Common myeloid progenitor, CD34-positive (primary cell): ENCODE data around the gene MAN2A2.
A peak's percentile ranks its signal among the peaks of the same experiment; 100 is the strongest.

Source experiments
- CTCF ChIA-PET: fragments of 350-600 bp; sonication (Branson Sonifier 250); formaldehyde crosslinking; loops from one replicate; lab custom pipeline; 2021; ENCODE audit warnings: antibody characterized with exemption; lab: Charles Lee
- POLR2A ChIA-PET: fragments of 350-600 bp; sonication (Branson Sonifier 250); formaldehyde crosslinking; loops from one replicate; lab custom pipeline; 2021; ENCODE audit warnings: antibody characterized with exemption; lab: Charles Lee
- DNase-seq, 3 donors: peaks; one replicate each; pipeline versions ENCODE4 v3.0.0 to v3.0.0-alpha.2; 2013
- H3K27ac ChIP-seq, 2 experiments: 1 replicate in 1 of 2; 2 replicates in 1 of 2; pipeline ENCODE4 v1.7.0; 2013; ENCODE audit warnings: inconsistent platforms in 2 of 2, low read length in 2 of 2, mild to moderate bottlenecking in 2 of 2, low read depth in 1 of 2, moderate library complexity in 1 of 2; ENCODE audit not compliant: severe bottlenecking in 2 of 2, insufficient read depth in 1 of 2, poor library complexity in 1 of 2
- H3K27me3 ChIP-seq, 5 experiments: replicated peaks in 2 of 5; 1 replicate in 3 of 5; 2 replicates in 2 of 5; pipeline versions ENCODE4 v1.6.1 to v1.7.0; 2013; ENCODE audit warnings: low read length in 4 of 5, mild to moderate bottlenecking in 2 of 5, moderate library complexity in 2 of 5, inconsistent platforms in 1 of 5; ENCODE audit not compliant: insufficient read depth in 5 of 5, control insufficient read depth in 4 of 5
- H3K36me3 ChIP-seq, 4 experiments: 1 replicate in 2 of 4; 2 replicates in 2 of 4; pipeline versions ENCODE4 v1.6.1 to v1.7.0; 2013; ENCODE audit warnings: low read length in 3 of 4, control low read depth in 1 of 4, mild to moderate bottlenecking in 1 of 4; ENCODE audit not compliant: control insufficient read depth in 4 of 4, insufficient read depth in 4 of 4
- H3K4me1 ChIP-seq, 4 experiments: 1 replicate in 3 of 4; 2 replicates in 1 of 4; pipeline versions ENCODE4 v1.6.1 to v1.7.1; 2013; ENCODE audit warnings: low read length in 3 of 4, mild to moderate bottlenecking in 3 of 4, control low read depth in 1 of 4, inconsistent platforms in 1 of 4, moderate library complexity in 1 of 4; ENCODE audit not compliant: control insufficient read depth in 4 of 4, insufficient read depth in 4 of 4; ENCODE audit errors: control extremely low read depth in 1 of 4
- H3K4me3 ChIP-seq, 7 experiments: 1 replicate in 4 of 7; 2 replicates in 3 of 7; pipeline versions ENCODE4 v1.5.1 to v1.7.0; 2013; ENCODE audit warnings: mild to moderate bottlenecking in 7 of 7, low read length in 6 of 7, moderate library complexity in 6 of 7, inconsistent platforms in 2 of 7, low read depth in 2 of 7, control low read depth in 1 of 7; ENCODE audit not compliant: insufficient read depth in 4 of 7, control insufficient read depth in 1 of 7; ENCODE audit errors: extremely low read depth in 1 of 7
- H3K9me3 ChIP-seq, 5 experiments: 1 replicate in 4 of 5; 2 replicates in 1 of 5; pipeline versions ENCODE4 v1.6.1 to v1.7.1; 2013; ENCODE audit warnings: low read length in 4 of 5, mild to moderate bottlenecking in 2 of 5, inconsistent platforms in 1 of 5, low read depth in 1 of 5, moderate library complexity in 1 of 5; ENCODE audit not compliant: control insufficient read depth in 4 of 5, insufficient read depth in 2 of 5; ENCODE audit errors: control extremely low read depth in 1 of 5
- WGBS: methylation state at CpG from one replicate; pipeline ENCODE4 v1.1.5; 2013; ENCODE audit not compliant: insufficient coverage; 5-methylcytosine and 5-hydroxymethylcytosine counted together

The MAN2A2 gene

DNA sequence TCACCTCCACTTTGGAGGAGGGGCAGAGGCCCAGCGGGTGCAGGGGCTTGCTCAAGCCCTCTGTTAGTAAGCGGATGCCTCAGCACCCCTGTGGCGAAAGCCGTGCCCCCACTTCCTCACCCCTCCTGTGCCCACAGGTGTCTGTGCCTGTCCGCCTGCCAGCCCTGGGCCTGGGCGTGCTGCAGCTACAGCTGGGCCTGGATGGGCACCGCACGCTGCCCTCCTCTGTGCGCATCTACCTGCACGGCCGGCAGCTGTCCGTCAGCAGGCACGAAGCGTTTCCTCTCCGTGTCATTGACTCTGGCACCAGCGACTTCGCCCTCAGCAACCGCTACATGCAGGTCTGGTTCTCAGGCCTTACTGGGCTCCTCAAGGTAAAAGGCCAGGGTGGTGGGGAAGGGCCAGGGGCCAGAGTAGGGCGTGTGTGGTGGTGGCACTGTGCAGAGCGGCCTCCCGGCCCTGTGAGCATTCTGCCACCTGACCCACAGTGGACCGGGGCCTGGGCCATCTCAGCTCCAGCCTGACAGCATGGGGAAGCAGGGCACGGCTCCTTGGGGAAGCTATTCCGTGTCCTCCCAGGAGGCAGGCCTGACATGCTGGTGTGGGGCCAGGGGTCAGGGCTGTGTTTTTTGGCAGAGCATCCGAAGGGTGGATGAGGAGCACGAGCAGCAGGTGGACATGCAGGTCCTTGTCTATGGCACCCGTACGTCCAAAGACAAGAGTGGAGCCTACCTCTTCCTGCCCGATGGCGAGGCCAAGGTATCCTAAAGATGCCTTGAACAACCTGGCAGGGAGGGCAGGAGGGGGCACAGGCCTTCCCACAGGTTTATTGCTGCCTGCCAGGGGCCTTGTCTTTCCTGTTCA, 9.0 kb downstream of the MAN2A2 start:
- ChIA-PET POLR2A (no interaction called here), CTCF (interaction anchor here (11.0 kb wide), 1 partner anchor 11 kb away, joined by 96 read pairs; the partner anchor contains the start of gene MAN2A2)
- Histone ChIP-seq H3K9me3 (no peaks in the 10 kb centered on the region), H3K4me3 (no peak overlapping the region), H3K27ac (no peak overlapping the region), H3K27me3 (no peaks in the 10 kb centered on the region), H3K36me3 (peaks cover 13 to 88% (median 62%) of the 10 kb centered on the region in 4 experiments), H3K4me1 (peaks cover 11 to 35% (median 31%) of the 10 kb centered on the region in 4 experiments)
- WGBS: 98% methylated on average over 30 of the region's 30 CpGs
- DNase-seq: no peak

- Histone ChIP-seq H3K4me1 (peaks cover 11 to 38% (median 33%) of the 10 kb centered on the region in 4 experiments), H3K27ac (no peak overlapping the region), H3K27me3 (no peaks in the 10 kb centered on the region), H3K4me3 (no peak overlapping the region), H3K36me3 (peaks cover 13 to 88% (median 62%) of the 10 kb centered on the region in 4 experiments), H3K9me3 (no peaks in the 10 kb centered on the region)
- DNase-seq: no peak
- ChIA-PET CTCF (interaction anchor here (11.0 kb wide), 1 partner anchor 12 kb away, joined by 96 read pairs; the partner anchor contains the start of gene MAN2A2), POLR2A (no interaction called here)
- WGBS: 97% methylated on average over 7 of the region's 7 CpGs
These were observed 9.6 kb downstream of the MAN2A2 start for GRCh38 chr15:90912770-90913075.

GRCh38 chr15:90913398-90913944, 10.4 kb downstream of the MAN2A2 start:
- 98% methylated on average over 12 of the region's 12 CpGs for WGBS
- peaks cover 11 to 90% (median 66%) of the 10 kb centered on the region in 4 experiments for H3K36me3 ChIP-seq
- POLR2A ChIA-PET: no interaction called here

GRCh38 chr15:90914305-90915080, 11.4 kb downstream of the MAN2A2 start:
- no peaks in the 10 kb centered on the region for H3K9me3 ChIP-seq
- no peaks in the 10 kb centered on the region for H3K27me3 ChIP-seq
- H3K4me3 ChIP-seq: no peak overlapping the region
- no peak for DNase-seq
- H3K36me3 ChIP-seq: peaks cover 13 to 91% (median 69%) of the 10 kb centered on the region in 4 experiments
- H3K4me1 ChIP-seq: peaks cover 11 to 40% (median 33%) of the 10 kb centered on the region in 4 experiments
- H3K27ac ChIP-seq: peak overlapping the region; percentile 80 to 85
- WGBS: 91% methylated on average over 15 of the region's 22 CpGs
- ChIA-PET CTCF (interaction anchor here (0.8 to 11.0 kb wide), 4 partner anchors 11 to 20 kb away, joined by 3 to 96 read pairs (median 26); partner anchors contain the start of genes HDDC3, MAN2A2 and UNC45A), POLR2A (no interaction called here)

More at GRCh38 chr15:90913398-90913944, 10.4 kb downstream of the MAN2A2 start:
- DNase-seq: no peak
- CTCF ChIA-PET: interaction anchor here (0.7 to 11.0 kb wide), 5 partner anchors 12 to 28 kb away, joined by 3 to 96 read pairs (median 5); partner anchors contain the start of genes HDDC3, MAN2A2 and UNC45A
- Histone ChIP-seq H3K4me1 (peaks cover 11 to 40% (median 33%) of the 10 kb centered on the region in 4 experiments), H3K27ac (no peak overlapping the region), H3K27me3 (no peaks in the 10 kb centered on the region), H3K4me3 (no peak overlapping the region), H3K9me3 (no peaks in the 10 kb centered on the region)

GRCh38 chr15:90915216-90915807, 12.2 kb downstream of the MAN2A2 start:
- no peaks in the 10 kb centered on the region for H3K27me3 ChIP-seq
- H3K9me3 ChIP-seq: no peaks in the 10 kb centered on the region
- H3K27ac ChIP-seq: peak overlapping the region; percentile 80 to 85
- peaks cover 11 to 40% (median 33%) of the 10 kb centered on the region in 4 experiments for H3K4me1 ChIP-seq
- 24% methylated on average over 6 of the region's 7 CpGs for WGBS
- POLR2A ChIA-PET: interaction anchor here (0.9 to 1.5 kb wide), 4 partner anchors 9 to 16 kb away, joined by 3 to 5 read pairs (median 4); partner anchors contain the start of gene MAN2A2
- peak in 2 of 3 donors; percentile 36 to 47 for DNase-seq
- peaks cover 19 to 93% (median 71%) of the 10 kb centered on the region in 4 experiments for H3K36me3 ChIP-seq
- H3K4me3 ChIP-seq: peak overlapping the region in 5 of 7 experiments; percentile 10 to 68 (median 44)
- CTCF ChIA-PET: interaction anchor here (1.3 to 11.0 kb wide), 3 partner anchors 14 to 20 kb away, joined by 4 to 96 read pairs (median 46); partner anchors contain the start of genes HDDC3, MAN2A2 and UNC45A

DNA sequence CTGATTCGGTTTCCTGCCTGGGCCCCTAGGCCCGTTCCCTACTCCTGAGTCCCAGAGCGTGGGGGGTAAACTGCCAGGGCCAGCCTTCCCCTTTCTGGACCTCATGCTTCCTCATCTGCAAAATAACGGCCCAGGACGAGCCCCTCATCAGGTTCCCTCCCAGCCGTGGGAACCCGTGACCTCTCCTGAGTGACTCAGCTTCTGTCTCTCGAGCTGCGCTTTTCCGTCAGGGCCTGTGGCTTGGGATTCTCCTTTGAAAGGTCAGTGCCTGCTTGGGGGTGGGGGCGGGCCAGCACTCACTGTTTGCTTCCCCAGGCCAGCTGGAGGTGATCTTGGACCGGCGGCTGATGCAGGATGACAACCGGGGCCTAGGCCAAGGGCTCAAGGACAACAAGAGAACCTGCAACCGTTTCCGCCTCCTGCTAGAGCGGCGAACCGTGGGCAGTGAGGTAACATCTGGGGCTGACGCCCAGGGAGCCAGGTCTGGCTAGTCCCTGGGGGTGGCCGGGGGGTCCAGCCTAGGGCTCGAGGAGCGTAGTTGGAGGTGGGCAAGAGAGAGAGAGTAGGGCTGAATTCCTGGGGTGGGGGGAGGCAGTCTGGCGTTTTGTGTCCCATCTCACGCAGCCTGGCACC, 12.8 kb downstream of the MAN2A2 start:
- peaks cover 23 to 93% (median 71%) of the 10 kb centered on the region in 4 experiments for H3K36me3 ChIP-seq
- H3K27me3 ChIP-seq: no peaks in the 10 kb centered on the region
- CTCF ChIA-PET: interaction anchor here (1.3 to 11.0 kb wide), 3 partner anchors 15 to 19 kb away, joined by 4 to 96 read pairs (median 46); partner anchors contain the start of genes HDDC3, MAN2A2 and UNC45A
- peak overlapping the region; percentile 80 to 85 for H3K27ac ChIP-seq
- no peaks in the 10 kb centered on the region for H3K9me3 ChIP-seq
- peak; percentile 81 to 93 (median 91) for DNase-seq
- H3K4me3 ChIP-seq: peak overlapping the region in 5 of 7 experiments; percentile 44 to 68 (median 61)
- 4% methylated on average over 22 of the region's 25 CpGs for WGBS
- POLR2A ChIA-PET: interaction anchor here (0.9 to 1.5 kb wide), 4 partner anchors 10 to 16 kb away, joined by 3 to 5 read pairs (median 4); partner anchors contain the start of gene MAN2A2
- peaks cover 11 to 40% (median 33%) of the 10 kb centered on the region in 4 experiments for H3K4me1 ChIP-seq
